Activated naive CD4-positive, alpha-beta T cell treated with anti-CD3 and anti-CD28 coated beads for 36 hours (primary cell): Measurements from ENCODE around the gene CTNNA2. TPM values are rescaled to one million over a fixed set of nuclear protein-coding genes. Genes with fewer than 3 reads are reported as not detected.

Experiments
- CTCF ChIA-PET: fragments of 350-600 bp; sonication (Branson Sonifier 250); formaldehyde crosslinking; loops from one replicate; lab custom pipeline; 2021; ENCODE audit warnings: antibody characterized with exemption; lab: Charles Lee
- DNase-seq: peaks from one replicate; pipeline ENCODE4 v3.0.0-alpha.2; 2020
- H3K27ac Mint-ChIP-seq: one replicate; pipeline ENCODE4 v1.8.0; 2021; ENCODE audit warnings: mild to moderate bottlenecking, mixed read lengths
- H3K27me3 Mint-ChIP-seq: one replicate; pipeline ENCODE4 v1.8.0; 2021; ENCODE audit warnings: low read depth, mixed read lengths
- H3K36me3 Mint-ChIP-seq: one replicate; pipeline ENCODE4 v1.8.0; 2021; ENCODE audit warnings: low read depth, mixed read lengths
- H3K4me1 Mint-ChIP-seq: one replicate; pipeline ENCODE4 v1.8.0; 2021; ENCODE audit warnings: low read depth, mixed read lengths
- H3K4me3 Mint-ChIP-seq: one replicate; pipeline ENCODE4 v1.8.0; 2021; ENCODE audit warnings: mild to moderate bottlenecking, moderate library complexity, mixed read lengths
- H3K9me3 Mint-ChIP-seq: one replicate; pipeline ENCODE4 v1.8.0; 2021; ENCODE audit warnings: mixed read lengths
- intact Hi-C: fragments of 100-400 bp; cut with micrococcal nuclease; formaldehyde crosslinking; loops from one replicate; pipeline ENCODE4 v1.15.1; 2023
- total RNA-seq, 2 experiments: library from RNA; stranded (reverse); gene quantifications; one replicate each; pipeline ENCODE4 v1.2.3, GENCODE V29; 2021

CTNNA2 gene
- total RNA-seq, 2 experiments from 2014 or later: not detected

- H3K4me3 Mint-ChIP-seq: no peak overlapping the region
- no peaks in the 10 kb centered on the region for H3K9me3 Mint-ChIP-seq
- no peak for DNase-seq
- H3K27ac Mint-ChIP-seq: no peak overlapping the region
- intact Hi-C loops: no loop called here
- CTCF ChIA-PET: no interaction called here
- no peaks in the 10 kb centered on the region for H3K4me1 Mint-ChIP-seq
- peaks cover 15% of the 10 kb centered on the region for H3K27me3 Mint-ChIP-seq
- H3K36me3 Mint-ChIP-seq: no peaks in the 10 kb centered on the region
Measured at GRCh38 chr2:80322958-80323357, 810.1 kb downstream of the CTNNA2 start.

DNA sequence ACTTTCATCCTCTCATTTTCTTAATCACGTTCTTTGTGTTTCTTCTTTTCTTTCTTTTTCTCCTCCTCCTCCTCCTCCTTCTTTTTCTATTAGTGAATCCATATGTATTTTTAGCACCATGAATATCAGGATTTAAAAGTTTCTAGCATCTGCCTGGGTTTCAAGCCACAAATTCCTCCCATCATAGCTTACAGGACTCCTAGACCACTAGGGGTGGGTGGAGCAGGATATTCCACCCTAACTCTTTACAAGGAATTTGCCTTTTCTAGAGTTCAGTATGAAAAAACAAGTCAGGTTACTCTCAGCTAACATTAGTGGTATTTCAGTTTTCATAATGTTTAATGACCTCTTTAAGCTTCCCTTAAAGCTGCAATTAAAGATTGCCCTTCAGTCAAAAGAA lies 810.8 kb downstream of the CTNNA2 start:
- Mint-ChIP-seq H3K9me3 (no peaks in the 10 kb centered on the region), H3K27me3 (peaks cover 18% of the 10 kb centered on the region), H3K4me1 (no peaks in the 10 kb centered on the region), H3K4me3 (no peak overlapping the region), H3K36me3 (no peaks in the 10 kb centered on the region), H3K27ac (no peak overlapping the region)
- CTCF ChIA-PET: no interaction called here
- DNase-seq: no peak
- intact Hi-C loops: no loop called here

GRCh38 chr2:80324525-80324924 lies 811.7 kb downstream of the CTNNA2 start:
- intact Hi-C loops: no loop called here
- Mint-ChIP-seq H3K27me3 (peaks cover 18% of the 10 kb centered on the region), H3K4me1 (no peaks in the 10 kb centered on the region), H3K4me3 (no peak overlapping the region), H3K27ac (no peak overlapping the region), H3K36me3 (no peaks in the 10 kb centered on the region), H3K9me3 (no peaks in the 10 kb centered on the region)
- CTCF ChIA-PET: no interaction called here
- no peak for DNase-seq

GRCh38 chr2:80326214-80326613 lies 813.4 kb downstream of the CTNNA2 start:
- no peak overlapping the region for H3K4me3 Mint-ChIP-seq
- intact Hi-C loops: no loop called here
- no peak overlapping the region for H3K27ac Mint-ChIP-seq
- CTCF ChIA-PET: no interaction called here
- no peaks in the 10 kb centered on the region for H3K36me3 Mint-ChIP-seq
- no peaks in the 10 kb centered on the region for H3K4me1 Mint-ChIP-seq
- no peaks in the 10 kb centered on the region for H3K9me3 Mint-ChIP-seq
- H3K27me3 Mint-ChIP-seq: peaks cover 15% of the 10 kb centered on the region
- no peak for DNase-seq

- Mint-ChIP-seq H3K4me3 (no peak overlapping the region), H3K9me3 (no peaks in the 10 kb centered on the region), H3K27me3 (peaks cover 10% of the 10 kb centered on the region), H3K36me3 (no peaks in the 10 kb centered on the region), H3K27ac (no peak overlapping the region), H3K4me1 (no peaks in the 10 kb centered on the region)
- CTCF ChIA-PET: interaction anchor here (1.2 kb wide), 1 partner anchor 31 kb away, joined by 3 read pairs; no protein-coding TSS in a partner anchor
- no peak for DNase-seq
- intact Hi-C loops: no loop called here
Measured at GRCh38 chr2:80326861-80327260, 814.0 kb downstream of the CTNNA2 start.

GRCh38 chr2:80328159-80328571 lies 815.3 kb downstream of the CTNNA2 start:
- CTCF ChIA-PET: interaction anchor here (1.2 kb wide), 1 partner anchor 30 kb away, joined by 3 read pairs; no protein-coding TSS in a partner anchor
- Mint-ChIP-seq H3K27me3 (peaks cover 7% of the 10 kb centered on the region), H3K27ac (no peak overlapping the region), H3K4me3 (no peak overlapping the region), H3K9me3 (peaks cover 1% of the 10 kb centered on the region), H3K4me1 (no peaks in the 10 kb centered on the region), H3K36me3 (no peaks in the 10 kb centered on the region)
- intact Hi-C loops: no loop called here
- no peak for DNase-seq

- Mint-ChIP-seq H3K4me3 (no peak overlapping the region), H3K27me3 (peaks cover 7% of the 10 kb centered on the region), H3K4me1 (no peaks in the 10 kb centered on the region), H3K27ac (no peak overlapping the region), H3K36me3 (no peaks in the 10 kb centered on the region), H3K9me3 (peaks cover 6% of the 10 kb centered on the region)
- CTCF ChIA-PET: no interaction called here
- intact Hi-C loops: no loop called here
- no peak for DNase-seq
Measured at GRCh38 chr2:80329491-80329890, 816.6 kb downstream of the CTNNA2 start.

- Mint-ChIP-seq H3K27ac (no peak overlapping the region), H3K27me3 (peaks cover 6% of the 10 kb centered on the region), H3K36me3 (no peaks in the 10 kb centered on the region), H3K4me1 (no peaks in the 10 kb centered on the region), H3K4me3 (no peak overlapping the region), H3K9me3 (peaks cover 8% of the 10 kb centered on the region)
- CTCF ChIA-PET: no interaction called here
- intact Hi-C loops: no loop called here
- no peak for DNase-seq
Measured at GRCh38 chr2:80330527-80331450, 817.9 kb downstream of the CTNNA2 start.

GRCh38 chr2:80333886-80334285 lies 821.0 kb downstream of the CTNNA2 start:
- Mint-ChIP-seq H3K27me3 (no peaks in the 10 kb centered on the region), H3K4me3 (no peak overlapping the region), H3K27ac (no peak overlapping the region)

DNA sequence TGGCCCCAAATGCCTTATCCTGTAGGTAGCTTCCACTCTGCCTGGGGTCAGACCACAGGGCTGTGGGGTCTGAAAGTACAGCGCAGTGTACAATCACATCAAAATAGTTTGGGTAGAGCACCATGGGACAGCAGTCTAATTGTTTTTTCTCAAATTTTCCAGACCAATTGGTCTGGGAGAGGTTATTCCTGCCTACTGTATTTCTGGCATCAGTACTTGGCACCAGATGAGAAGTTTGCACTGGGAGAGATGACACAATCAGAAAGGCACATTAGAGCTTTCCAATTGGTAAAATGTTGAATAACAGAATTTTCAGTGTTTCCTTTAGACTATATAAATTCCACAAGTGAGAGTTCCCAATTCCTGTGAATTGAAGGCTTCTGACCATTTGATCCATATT lies 822.6 kb downstream of the CTNNA2 start:
- Mint-ChIP-seq H3K27me3 (no peaks in the 10 kb centered on the region), H3K9me3 (peaks cover 8% of the 10 kb centered on the region), H3K4me1 (no peaks in the 10 kb centered on the region), H3K27ac (no peak overlapping the region), H3K4me3 (no peak overlapping the region), H3K36me3 (no peaks in the 10 kb centered on the region)
- CTCF ChIA-PET: no interaction called here
- no peak for DNase-seq
- intact Hi-C loops: no loop called here

More at GRCh38 chr2:80333886-80334285, 821.0 kb downstream of the CTNNA2 start:
- no peak for DNase-seq
- intact Hi-C loops: no loop called here
- Mint-ChIP-seq H3K9me3 (peaks cover 8% of the 10 kb centered on the region), H3K4me1 (no peaks in the 10 kb centered on the region), H3K36me3 (no peaks in the 10 kb centered on the region)
- CTCF ChIA-PET: no interaction called here

- no peak for DNase-seq
- H3K27me3 Mint-ChIP-seq: no peaks in the 10 kb centered on the region
- H3K4me3 Mint-ChIP-seq: no peak overlapping the region
- no peak overlapping the region for H3K27ac Mint-ChIP-seq
- intact Hi-C loops: no loop called here
- no peaks in the 10 kb centered on the region for H3K4me1 Mint-ChIP-seq
- H3K36me3 Mint-ChIP-seq: no peaks in the 10 kb centered on the region
- H3K9me3 Mint-ChIP-seq: peaks cover 4% of the 10 kb centered on the region
- CTCF ChIA-PET: interaction anchor here (1.1 kb wide), 1 partner anchor 10 kb away, joined by 3 read pairs; no protein-coding TSS in a partner anchor
Measured at GRCh38 chr2:80338794-80339193, 825.9 kb downstream of the CTNNA2 start.

- no peak for DNase-seq
- Mint-ChIP-seq H3K36me3 (peaks cover 1% of the 10 kb centered on the region), H3K4me3 (no peak overlapping the region), H3K27me3 (no peaks in the 10 kb centered on the region), H3K4me1 (no peaks in the 10 kb centered on the region), H3K9me3 (peaks cover 3% of the 10 kb centered on the region), H3K27ac (no peak overlapping the region)
- CTCF ChIA-PET: no interaction called here
- intact Hi-C loops: no loop called here
Measured at GRCh38 chr2:80340022-80340421, 827.2 kb downstream of the CTNNA2 start.

DNA sequence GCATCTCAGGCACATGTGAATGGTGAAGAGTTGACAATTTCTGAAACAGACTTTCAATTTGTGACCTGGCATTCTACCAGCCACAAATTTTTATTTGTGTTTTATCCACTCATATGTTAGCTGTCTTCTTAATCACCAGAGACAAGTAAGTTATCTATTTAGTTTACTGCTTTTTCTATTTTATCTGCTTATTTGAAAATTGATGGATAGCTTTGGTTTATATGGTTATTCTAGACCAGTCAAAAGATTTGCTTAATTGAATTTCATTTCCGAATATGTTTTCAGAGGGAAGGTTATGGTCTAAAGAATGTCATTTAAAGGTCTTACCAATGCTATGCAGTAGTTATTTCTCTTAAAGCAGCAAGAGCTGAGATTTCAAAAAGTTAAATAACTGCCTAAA lies 835.2 kb downstream of the CTNNA2 start:
- Mint-ChIP-seq H3K9me3 (peaks cover 5% of the 10 kb centered on the region), H3K4me3 (no peak overlapping the region), H3K36me3 (peaks cover 1% of the 10 kb centered on the region), H3K27ac (no peak overlapping the region), H3K27me3 (no peaks in the 10 kb centered on the region), H3K4me1 (no peaks in the 10 kb centered on the region)
- CTCF ChIA-PET: interaction anchor here (1.0 kb wide), 1 partner anchor 9 kb away, joined by 3 read pairs; no protein-coding TSS in a partner anchor
- no peak for DNase-seq
- intact Hi-C loops: no loop called here
